Left ventricle myocardium inferior (tissue), 1 donor: ENCODE results near the gene SLC1A7. TPM values are rescaled to one million over a fixed set of nuclear protein-coding genes. Genes with fewer than 3 reads are reported as not detected.

Experiments used
- DNase-seq: peaks from one replicate; pipeline ENCODE4 v3.0.0-alpha.2; 2020
- H3K27ac ChIP-seq: fragments of 200-600 bp; replicated peaks from 2 replicates; pipeline ENCODE4 v1.8.0; 2021
- H3K27me3 ChIP-seq: fragments of 200-600 bp; 2 replicates; pipeline ENCODE4 v1.8.0; 2021; ENCODE audit warnings: low read depth
- H3K36me3 ChIP-seq: fragments of 200-600 bp; 2 replicates; pipeline ENCODE4 v1.8.0; 2021
- H3K4me1 ChIP-seq: fragments of 200-600 bp; 2 replicates; pipeline ENCODE4 v1.8.0; 2021
- H3K4me3 ChIP-seq: fragments of 200-600 bp; 2 replicates; pipeline ENCODE4 v1.8.0; 2021; ENCODE audit warnings: mild to moderate bottlenecking, moderate library complexity
- H3K9me3 ChIP-seq: fragments of 200-600 bp; replicated peaks from 2 replicates; pipeline ENCODE4 v1.8.0; 2021
- CTCF ChIP-seq: fragments of 200-600 bp; IDR thresholded peaks from 2 replicates; pipeline ENCODE4 v1.8.0; 2021; ENCODE audit warnings: antibody characterized with exemption, mild to moderate bottlenecking, borderline replicate concordance
- intact Hi-C: fragments of 100-400 bp; cut with micrococcal nuclease; formaldehyde crosslinking; loops from one replicate; pipeline ENCODE4 v1.11.0; 2022
- total RNA-seq: library from RNA; stranded (reverse); fragmentation: NEBNext Ultra II Directional; extraction: Animal tissue kit (Norgen Biotek cat#: 25700); gene quantifications from one replicate; pipeline ENCODE4 v1.2.1, GENCODE V29; 2021
- donor health status: DM: no; HTN: yes; CAD: no; lungs with severe emphysema.

SLC1A7 gene
- total RNA-seq, 1 donor from 2014 or later = 0.44 TPM

- Histone ChIP-seq H3K27ac (no peak overlapping the region), H3K4me3 (no peak overlapping the region), H3K36me3 (no peaks in the 10 kb centered on the region), H3K9me3 (peaks cover 9% of the 10 kb centered on the region), H3K4me1 (peaks cover 16% of the 10 kb centered on the region), H3K27me3 (no peaks in the 10 kb centered on the region)
- intact Hi-C loops = no loop called here
- no peak for TF ChIP-seq CTCF
- no peak for DNase-seq
Observed at GRCh38 chr1:53112271-53112774, 30.1 kb downstream of the SLC1A7 start.

- H3K27ac ChIP-seq = no peak overlapping the region
- no peak for TF ChIP-seq CTCF
- intact Hi-C loops = no loop called here
- no peak for DNase-seq
- H3K4me1 ChIP-seq = peaks cover 16% of the 10 kb centered on the region
- H3K4me3 ChIP-seq = no peak overlapping the region
- H3K36me3 ChIP-seq = no peaks in the 10 kb centered on the region
- H3K27me3 ChIP-seq = no peaks in the 10 kb centered on the region
- H3K9me3 ChIP-seq = peaks cover 9% of the 10 kb centered on the region
Observed at GRCh38 chr1:53111693-53112092, 30.7 kb downstream of the SLC1A7 start.

- no peaks in the 10 kb centered on the region for H3K27me3 ChIP-seq
- H3K4me1 ChIP-seq = peaks cover 16% of the 10 kb centered on the region
- no peak for DNase-seq
- intact Hi-C loops = no loop called here
- H3K4me3 ChIP-seq = no peak overlapping the region
- peaks cover 9% of the 10 kb centered on the region for H3K9me3 ChIP-seq
- TF ChIP-seq CTCF = no peak
- H3K27ac ChIP-seq = no peak overlapping the region
- H3K36me3 ChIP-seq = no peaks in the 10 kb centered on the region
Observed at GRCh38 chr1:53111073-53111556, 31.3 kb downstream of the SLC1A7 start.

GRCh38 chr1:53110370-53111072, 31.9 kb downstream of the SLC1A7 start:
- no peak for DNase-seq
- intact Hi-C loops = no loop called here
- Histone ChIP-seq H3K27ac (no peak overlapping the region), H3K4me1 (peaks cover 16% of the 10 kb centered on the region), H3K4me3 (no peak overlapping the region), H3K36me3 (no peaks in the 10 kb centered on the region), H3K9me3 (peaks cover 9% of the 10 kb centered on the region), H3K27me3 (no peaks in the 10 kb centered on the region)
- TF ChIP-seq CTCF = no peak

- Histone ChIP-seq H3K4me3 (no peak overlapping the region), H3K4me1 (peaks cover 16% of the 10 kb centered on the region), H3K9me3 (peaks cover 9% of the 10 kb centered on the region), H3K27ac (no peak overlapping the region), H3K36me3 (no peaks in the 10 kb centered on the region), H3K27me3 (no peaks in the 10 kb centered on the region)
- TF ChIP-seq CTCF = no peak
- intact Hi-C loops = no loop called here
- DNase-seq = no peak
Observed at GRCh38 chr1:53108646-53109580, 33.5 kb downstream of the SLC1A7 start.
